GM20431 (cell line): ENCODE data around the gene C1QTNF5.

Experiments
- in situ Hi-C: fragments of 300-500 bp; cut with MseI, MboI; formaldehyde crosslinking; loops from one replicate; pipeline ENCODE4 v1.15.0; 2020; ENCODE audit warnings: low sequenced_read_pairs; ENCODE audit not compliant: unreplicated experiment

Gene C1QTNF5

DNA sequence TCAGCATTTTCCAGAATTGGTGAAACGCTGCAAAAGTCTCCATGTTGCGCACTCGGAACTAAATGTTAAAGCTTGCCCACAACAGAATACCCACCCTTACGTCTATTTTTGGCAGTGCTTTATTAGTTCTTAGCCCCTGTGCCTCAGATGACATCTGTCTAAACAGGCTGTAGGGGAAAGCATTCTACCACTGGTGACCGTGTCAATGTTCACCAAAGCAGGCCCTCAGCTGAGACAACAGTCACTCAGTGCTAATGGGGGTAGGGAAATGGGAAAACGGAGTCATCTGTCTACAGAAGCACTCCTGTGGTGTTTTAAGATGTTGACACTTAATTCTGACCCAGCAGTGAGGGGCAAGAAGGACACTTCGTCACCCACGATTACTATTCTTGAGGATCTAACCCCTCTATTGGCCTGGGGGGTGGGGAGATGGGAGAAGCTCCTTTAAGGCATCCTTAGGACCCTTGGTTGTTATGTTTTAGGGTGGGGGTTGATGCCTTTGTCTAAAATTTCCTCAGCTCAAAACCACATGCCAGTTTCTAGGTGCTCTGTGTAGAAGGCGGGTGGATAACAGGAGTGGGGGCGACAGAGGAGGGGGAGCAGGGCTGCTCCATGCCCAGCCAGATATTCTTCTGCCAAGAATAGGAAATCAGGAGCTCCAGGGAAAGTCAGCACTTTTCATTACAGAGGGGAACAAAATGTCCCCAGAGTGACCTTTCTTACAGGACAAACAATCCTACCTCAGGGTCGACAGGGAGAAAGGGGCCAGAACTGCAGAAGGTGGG lies 21.4 kb upstream of the C1QTNF5 start:
- in situ Hi-C loops = loop anchor here (25.0 kb wide), 1 partner anchor 725 kb away; no protein-coding TSS in a partner anchor

DNA sequence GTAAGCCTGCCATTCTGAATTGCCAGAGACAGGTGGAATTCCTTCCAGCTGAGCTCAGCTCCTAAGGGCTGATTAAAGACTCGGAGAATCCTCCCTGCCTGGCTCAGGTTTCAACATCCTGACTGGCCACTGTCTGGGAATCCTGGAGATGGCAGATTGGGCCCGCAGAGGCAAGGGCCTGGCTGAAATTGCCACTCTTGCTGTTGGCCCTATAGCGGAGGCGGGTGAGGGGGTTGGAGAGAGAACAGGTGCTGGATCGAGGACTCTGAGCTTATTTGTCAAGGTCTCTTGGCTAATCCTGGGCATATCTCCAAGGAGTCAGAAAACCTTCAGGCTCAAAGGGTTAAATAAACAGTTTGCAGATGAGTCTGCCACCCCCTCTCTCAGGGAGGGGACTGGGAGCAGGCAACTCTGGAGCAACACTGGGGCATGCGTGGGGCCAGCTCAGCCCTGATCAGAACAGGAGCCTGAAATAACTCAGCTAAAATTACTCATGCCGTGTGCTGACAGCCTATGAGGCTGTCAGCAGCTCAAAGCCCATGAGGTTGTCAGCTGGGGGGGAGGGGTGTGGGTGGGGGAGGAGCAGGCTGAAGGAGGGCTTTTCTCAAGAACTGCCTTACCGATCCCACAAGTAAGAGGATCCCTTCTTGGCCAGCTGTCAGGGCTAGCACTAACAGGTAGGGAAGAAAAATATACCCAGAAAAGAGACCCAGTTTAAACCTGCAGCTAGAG lies 20.5 kb upstream of the C1QTNF5 start:
- in situ Hi-C loops = loop anchor here (25.0 kb wide), 1 partner anchor 726 kb away; no protein-coding TSS in a partner anchor

- in situ Hi-C loops = loop anchor here (10.0 to 25.0 kb wide), 2 partner anchors 115 to 728 kb away; no protein-coding TSS in a partner anchor
These were observed 18.9 kb upstream of the C1QTNF5 start for GRCh38 chr11:119359365-119360214.

DNA sequence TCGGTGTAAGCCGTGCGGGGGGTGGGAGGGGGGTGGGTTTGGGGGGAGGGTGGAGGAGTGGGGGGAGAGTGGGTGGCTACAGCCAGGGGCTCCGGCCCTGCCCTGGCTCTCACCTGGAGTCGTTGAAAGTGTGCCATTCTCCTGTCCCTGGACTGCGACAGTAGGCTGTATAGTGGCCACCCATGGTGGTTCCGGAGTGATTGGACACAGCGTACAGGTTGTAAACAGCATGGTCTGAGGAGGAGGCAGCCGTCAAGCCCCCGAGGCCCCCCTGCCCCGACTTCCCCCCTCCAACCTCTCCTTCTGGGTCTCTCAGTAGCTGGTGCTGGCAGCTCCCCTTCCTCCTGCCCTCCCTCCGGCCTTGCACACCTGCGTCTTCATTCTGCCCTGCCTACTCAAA lies 16.4 kb upstream of the C1QTNF5 start:
- in situ Hi-C loops = loop anchor here (10.0 to 25.0 kb wide), 2 partner anchors 118 to 730 kb away; no protein-coding TSS in a partner anchor

DNA sequence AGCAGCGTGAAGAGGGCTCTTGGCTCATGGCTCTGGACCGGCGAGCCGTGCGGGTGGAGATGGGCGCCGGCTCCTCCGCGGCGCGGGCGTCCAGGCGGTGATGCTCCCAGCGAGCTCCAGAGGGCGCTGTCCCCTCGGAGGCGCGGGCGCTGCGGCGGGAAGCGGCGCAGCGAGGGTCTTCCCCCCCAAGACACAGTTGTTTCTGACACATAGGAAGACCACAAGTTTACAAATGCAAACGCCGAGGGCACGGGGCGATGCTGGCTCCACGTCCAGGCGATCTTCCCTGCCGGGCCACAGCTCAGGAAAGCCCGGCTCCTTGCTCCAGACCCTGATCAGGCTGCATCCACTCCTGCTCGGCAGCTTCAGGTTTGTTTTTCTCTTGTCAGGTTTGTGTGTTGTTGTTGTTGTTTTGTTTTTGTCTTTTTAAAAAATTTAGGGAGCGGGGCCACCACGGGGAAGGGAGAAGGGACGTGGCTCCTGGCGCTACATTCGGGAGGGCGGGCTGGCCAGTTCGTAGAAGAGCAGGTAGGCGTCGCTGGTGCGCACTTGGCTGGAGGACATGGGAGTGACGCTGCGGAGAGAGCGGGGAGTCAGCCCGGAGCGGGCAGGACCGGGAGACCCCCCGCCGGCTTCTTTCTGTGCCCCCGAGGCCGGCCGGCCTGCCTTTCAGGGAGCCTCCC lies 15.8 kb upstream of the C1QTNF5 start:
- in situ Hi-C loops = loop anchor here (10.0 to 25.0 kb wide), 2 partner anchors 118 to 731 kb away; no protein-coding TSS in a partner anchor

GRCh38 chr11:119355091-119355843 lies 14.6 kb upstream of the C1QTNF5 start:
- in situ Hi-C loops = loop anchor here (10.0 to 25.0 kb wide), 2 partner anchors 120 to 732 kb away; no protein-coding TSS in a partner anchor

DNA sequence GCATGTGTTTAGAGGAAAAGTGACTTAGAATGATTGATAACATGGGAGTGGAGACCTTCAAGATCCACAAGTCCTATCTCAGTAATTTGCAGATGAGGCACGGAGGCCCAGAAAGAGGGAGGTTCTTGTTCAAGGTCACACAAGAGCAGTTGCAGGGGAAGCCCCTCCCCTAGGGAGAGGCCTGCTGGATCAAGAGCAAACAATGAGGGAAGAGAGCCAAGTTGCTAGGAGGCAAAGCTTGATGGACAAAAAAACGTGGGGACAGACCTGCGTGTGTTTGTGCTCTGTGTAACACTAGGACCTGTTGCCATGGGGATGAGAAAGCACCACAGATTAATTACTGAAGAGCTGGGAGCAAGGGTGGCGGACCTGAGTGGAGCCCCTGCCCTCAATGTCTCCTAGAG lies 12.2 kb upstream of the C1QTNF5 start:
- in situ Hi-C loops = loop anchor here (10.0 to 25.0 kb wide), 2 partner anchors 122 to 734 kb away; no protein-coding TSS in a partner anchor

DNA sequence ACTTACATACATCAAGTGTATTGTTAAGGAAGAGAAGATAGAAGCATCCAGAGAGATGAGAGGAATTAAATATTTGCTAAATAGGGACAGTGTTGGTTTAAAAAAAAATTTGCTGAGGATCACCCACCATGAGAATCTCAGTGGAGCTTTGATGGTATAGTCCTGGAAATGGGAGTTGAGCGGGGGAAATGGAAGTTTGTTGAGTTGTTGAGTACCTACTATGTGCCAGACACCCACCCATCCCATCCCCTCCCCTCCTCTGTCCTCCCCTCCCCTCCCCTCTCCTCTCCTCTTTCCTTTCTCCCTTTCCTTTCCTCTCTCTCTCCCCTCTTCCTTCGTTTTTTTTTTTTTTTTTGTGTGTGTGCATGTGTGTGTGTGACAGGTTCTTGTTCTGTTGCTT lies 10.5 kb upstream of the C1QTNF5 start:
- in situ Hi-C loops = loop anchor here (10.0 to 25.0 kb wide), 2 partner anchors 124 to 736 kb away; no protein-coding TSS in a partner anchor

DNA sequence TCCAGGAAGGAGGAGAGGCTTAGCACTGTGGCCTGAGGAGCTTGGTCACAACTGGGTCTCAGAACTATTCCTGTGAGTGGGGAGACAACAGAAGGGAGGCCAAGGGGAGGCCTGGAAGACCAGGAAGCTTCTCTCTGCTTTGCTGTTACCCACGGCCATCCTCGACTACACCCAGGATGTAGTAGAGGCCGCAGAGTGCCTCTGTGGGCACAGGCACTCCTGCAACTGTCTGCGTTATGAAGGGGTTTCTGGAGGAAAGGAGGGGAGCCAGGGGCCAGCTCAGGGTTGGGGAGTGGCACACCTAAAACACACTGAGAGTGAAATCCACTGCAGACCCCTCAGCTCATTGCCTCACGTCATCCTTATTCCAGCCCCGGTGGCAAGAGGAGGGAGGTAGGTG lies 9.6 kb upstream of the C1QTNF5 start:
- in situ Hi-C loops = loop anchor here (10.0 to 25.0 kb wide), 2 partner anchors 124 to 737 kb away; no protein-coding TSS in a partner anchor

DNA sequence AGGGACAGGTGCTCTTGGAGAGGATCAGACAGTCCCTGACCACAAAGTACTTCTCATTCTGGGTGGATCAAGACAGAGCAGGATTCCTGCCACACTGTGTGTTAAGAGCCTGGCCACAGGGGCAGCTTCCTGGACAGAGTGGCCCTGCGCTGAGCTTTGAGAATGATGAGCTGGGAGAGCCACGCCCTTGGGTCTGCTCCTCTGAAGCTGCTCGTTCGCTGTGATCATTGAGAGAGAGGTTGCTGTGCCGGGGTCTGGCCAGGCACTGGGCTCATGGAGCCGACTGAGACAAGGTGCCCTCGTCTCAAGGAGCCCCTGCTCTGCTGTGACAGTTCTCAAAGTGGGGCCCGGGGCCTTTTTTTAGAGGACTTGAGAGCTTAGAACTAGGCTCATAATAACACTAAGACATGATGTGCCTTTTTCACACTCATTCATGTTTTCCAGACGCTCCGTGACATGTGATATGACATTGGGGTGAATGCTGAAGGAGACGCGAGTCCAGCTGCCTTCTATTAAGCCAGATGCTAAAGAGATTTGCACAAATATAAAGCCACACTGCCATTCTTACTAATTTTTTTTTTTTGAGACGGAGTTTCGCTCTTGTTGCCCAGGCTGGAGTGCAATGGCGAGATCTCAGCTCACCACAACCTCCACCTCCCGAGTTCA lies 7.4 kb upstream of the C1QTNF5 start:
- in situ Hi-C loops = no loop called here

GRCh38 chr11:119347242-119347641 lies 6.6 kb upstream of the C1QTNF5 start:
- in situ Hi-C loops = no loop called here

GRCh38 chr11:119346605-119347004 lies 5.9 kb upstream of the C1QTNF5 start, which contains the start of gene MFRP:
Gene MFRP (minus strand): TSS chr11:119346705. CDS start chr11:119346513, 192 bp downstream.
- in situ Hi-C loops = no loop called here

GRCh38 chr11:119345685-119346084 lies 5.0 kb upstream of the C1QTNF5 start:
- in situ Hi-C loops = no loop called here

DNA sequence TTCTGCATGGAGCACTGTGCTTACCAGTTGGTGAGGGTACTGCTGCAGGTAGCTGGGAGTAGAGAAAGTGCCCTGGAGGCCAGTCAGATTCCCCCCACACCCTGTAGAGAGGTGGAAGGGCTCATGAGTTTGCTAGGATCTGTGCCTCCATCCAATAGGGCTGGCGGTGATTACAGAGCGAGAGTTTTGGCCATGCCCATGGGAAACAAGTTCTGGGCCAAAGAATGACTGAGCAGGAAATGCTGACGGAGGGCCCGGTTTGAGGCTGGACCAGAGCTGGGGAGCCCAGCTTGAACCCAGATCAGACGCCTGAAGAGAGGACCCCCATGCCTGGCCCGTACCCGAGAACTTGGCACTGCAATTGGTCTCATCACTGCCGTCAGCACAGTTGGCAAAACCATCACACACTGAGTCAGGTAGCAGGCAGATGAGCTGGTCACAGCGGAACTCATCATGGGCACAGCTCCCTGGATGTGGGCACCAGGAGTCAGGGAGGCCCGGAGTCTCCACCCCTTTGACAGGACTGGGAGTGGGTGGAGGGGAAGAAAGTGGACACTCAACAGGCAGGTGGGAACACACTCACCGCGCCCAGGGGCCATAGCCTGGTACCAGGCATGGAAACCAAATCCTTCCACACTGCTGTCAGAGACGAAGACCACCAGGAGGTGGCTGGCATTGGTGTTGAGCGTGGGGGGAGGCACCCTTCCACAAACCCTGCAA lies 3.8 kb upstream of the C1QTNF5 start:
- in situ Hi-C loops = no loop called here

DNA sequence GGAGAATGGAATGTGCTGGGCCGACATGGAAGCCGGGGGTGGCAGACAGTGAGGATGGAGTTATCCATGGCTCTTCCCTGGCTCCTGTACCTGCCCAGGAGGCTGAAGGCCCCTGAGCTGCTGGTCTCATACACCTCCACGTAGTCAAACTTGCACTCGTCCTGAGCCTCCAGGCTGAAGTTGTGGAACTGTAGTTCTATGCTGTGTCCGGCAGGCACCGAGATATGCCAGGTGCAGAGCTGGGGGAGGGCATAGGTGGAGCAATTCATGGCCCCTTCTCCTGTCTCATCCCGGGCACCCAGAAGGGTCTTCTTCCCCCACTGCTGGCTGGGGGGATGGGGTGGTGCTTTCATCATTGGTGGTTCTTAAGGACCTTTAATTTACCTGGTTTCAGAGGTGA lies 3.0 kb upstream of the C1QTNF5 start:
- in situ Hi-C loops = no loop called here

DNA sequence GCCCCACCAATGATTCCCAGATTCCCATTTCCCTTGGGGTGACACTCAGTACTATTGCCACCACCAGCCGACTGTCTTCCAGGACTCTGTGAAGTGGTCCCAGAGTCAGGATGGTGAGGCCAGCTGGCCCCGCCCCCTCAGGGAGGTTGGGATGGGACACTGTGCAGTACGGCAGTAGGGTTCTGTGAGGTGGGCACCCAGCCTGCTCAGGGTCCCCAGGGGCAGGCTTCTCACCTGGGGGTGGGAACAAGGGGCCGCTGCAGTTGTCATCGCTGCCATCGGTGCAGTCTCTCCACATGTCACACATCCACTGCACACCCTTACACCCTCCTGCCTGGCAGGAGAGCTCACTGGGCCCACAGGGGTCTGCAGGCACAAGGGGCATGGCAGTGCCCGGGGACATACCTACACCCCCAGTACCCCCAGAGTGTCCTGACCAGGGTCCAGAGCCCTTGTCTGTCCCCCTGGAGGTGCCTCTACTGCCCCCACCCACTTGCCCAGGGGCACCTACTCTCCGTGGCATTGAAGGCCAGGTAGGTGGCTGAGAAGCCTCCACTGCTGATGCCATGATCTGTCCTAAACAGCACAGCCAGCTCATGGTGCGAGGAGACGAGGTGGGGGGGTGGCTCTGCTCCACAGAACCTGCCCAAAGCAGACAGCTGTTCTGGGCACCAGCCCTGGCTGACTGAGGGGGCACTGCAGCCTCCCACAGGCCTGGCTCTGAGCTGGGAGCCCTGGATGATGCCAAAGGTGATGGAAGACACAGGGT lies 1.9 kb upstream of the C1QTNF5 start:
- in situ Hi-C loops = no loop called here

DNA sequence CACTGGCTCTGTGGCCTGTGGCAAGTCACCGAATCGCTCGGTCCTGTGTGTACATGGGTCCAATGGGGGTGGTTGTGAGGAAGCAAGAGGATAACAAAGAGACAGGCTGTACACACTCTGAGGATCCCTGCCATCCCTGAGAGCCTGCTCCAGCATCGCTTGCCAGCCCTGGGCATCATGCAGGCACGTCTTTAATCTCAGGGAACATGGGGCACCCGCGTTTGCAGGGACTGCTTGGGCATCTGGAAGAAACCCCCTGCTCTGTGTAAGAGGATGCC lies 1.3 kb upstream of the C1QTNF5 start:
- in situ Hi-C loops = no loop called here
